Retinal pigment epithelial cell (primary cell): ENCODE measurements around the gene CADM1.

Experiments
- DNase-seq: peaks from one replicate; pipeline ENCODE4 v3.0.0-alpha.2; 2010; ENCODE audit warnings: low read depth
- H3K4me3 ChIP-seq: 2 replicates; pipeline ENCODE4 v1.5.1; 2011; ENCODE audit warnings: mild to moderate bottlenecking, low read length, control low read depth, moderate library complexity
- TF ChIP-seq, protein P1 (sequence below): conservative IDR thresholded peaks from 2 replicates; pipeline ENCODE4 v1.5.1; 2011; ENCODE audit warnings: low read depth, low read length, control low read depth, inconsistent platforms

CADM1 gene

DNA sequence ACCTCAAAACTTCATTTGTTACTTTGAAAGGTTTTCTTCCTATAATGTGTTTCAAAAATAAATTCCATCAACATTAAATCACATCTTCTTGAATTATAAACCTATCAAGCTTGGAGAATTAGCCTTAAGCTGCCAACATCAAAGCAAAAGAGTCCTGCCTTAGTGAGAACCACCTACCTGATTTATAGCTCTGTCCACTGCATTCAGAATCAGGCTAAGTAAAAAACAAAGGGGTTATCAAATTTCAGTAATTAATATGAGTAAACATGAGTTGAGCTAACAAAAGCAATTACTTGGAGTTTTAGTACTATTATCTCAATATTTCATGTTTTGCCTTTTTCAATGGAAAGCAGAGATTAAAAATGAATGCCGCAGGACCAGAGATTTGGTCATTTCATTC is 73.9 kb downstream of the CADM1 start:
- no peak for DNase-seq
- TF ChIP-seq, protein P1, sequence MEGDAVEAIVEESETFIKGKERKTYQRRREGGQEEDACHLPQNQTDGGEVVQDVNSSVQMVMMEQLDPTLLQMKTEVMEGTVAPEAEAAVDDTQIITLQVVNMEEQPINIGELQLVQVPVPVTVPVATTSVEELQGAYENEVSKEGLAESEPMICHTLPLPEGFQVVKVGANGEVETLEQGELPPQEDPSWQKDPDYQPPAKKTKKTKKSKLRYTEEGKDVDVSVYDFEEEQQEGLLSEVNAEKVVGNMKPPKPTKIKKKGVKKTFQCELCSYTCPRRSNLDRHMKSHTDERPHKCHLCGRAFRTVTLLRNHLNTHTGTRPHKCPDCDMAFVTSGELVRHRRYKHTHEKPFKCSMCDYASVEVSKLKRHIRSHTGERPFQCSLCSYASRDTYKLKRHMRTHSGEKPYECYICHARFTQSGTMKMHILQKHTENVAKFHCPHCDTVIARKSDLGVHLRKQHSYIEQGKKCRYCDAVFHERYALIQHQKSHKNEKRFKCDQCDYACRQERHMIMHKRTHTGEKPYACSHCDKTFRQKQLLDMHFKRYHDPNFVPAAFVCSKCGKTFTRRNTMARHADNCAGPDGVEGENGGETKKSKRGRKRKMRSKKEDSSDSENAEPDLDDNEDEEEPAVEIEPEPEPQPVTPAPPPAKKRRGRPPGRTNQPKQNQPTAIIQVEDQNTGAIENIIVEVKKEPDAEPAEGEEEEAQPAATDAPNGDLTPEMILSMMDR, result no peak
- no peak overlapping the region for H3K4me3 ChIP-seq

- no peak for DNase-seq
- H3K4me3 ChIP-seq, result no peak overlapping the region
- TF ChIP-seq, protein P1, result no peak
Measured at GRCh38 chr11:115428306-115428705, 75.9 kb downstream of the CADM1 start.

DNA sequence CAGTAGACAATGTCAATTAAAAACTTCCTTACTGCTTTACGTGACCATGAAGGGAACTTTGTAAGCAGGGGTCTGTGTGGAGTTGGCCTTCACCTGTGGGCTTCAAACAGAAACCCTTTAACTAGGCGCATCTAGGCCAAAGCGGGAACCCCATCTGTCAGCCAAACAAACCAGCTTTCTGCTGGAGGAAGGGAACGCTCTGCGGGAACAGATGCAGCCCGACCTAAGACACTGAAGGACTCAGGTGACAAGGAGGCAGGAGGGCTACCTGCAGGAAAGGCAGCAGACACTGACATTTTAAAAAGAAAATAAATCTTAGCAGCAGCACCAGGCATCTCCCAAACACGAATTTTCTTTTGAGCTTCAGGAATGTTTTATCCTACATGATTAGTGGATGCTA is 78.4 kb downstream of the CADM1 start:
- DNase-seq, result no peak
- TF ChIP-seq, protein P1, result no peak

DNA sequence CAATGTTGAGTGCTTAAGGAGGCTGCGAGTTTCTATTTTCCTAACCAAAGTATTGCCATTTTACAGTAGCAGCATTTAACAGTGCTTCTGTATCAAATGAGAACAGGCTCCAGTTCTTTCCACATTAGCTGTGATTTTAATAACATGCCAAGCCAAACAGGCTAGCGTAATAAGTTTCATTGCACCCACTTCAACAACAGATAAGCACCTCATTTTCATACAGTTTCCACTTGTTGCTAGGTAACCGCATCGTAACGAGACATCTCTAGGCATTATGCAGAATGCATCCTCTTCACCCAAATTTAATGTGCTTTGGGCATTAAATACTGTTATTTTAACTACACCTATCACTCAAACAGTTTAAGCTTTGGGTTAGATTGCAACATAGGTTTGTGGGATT is 79.0 kb downstream of the CADM1 start:
- H3K4me3 ChIP-seq, result no peak overlapping the region
- TF ChIP-seq, protein P1, result no peak
- DNase-seq, result no peak

More for the DNA sequence above, 78.4 kb downstream of the CADM1 start:
- H3K4me3 ChIP-seq, result no peak overlapping the region

DNA sequence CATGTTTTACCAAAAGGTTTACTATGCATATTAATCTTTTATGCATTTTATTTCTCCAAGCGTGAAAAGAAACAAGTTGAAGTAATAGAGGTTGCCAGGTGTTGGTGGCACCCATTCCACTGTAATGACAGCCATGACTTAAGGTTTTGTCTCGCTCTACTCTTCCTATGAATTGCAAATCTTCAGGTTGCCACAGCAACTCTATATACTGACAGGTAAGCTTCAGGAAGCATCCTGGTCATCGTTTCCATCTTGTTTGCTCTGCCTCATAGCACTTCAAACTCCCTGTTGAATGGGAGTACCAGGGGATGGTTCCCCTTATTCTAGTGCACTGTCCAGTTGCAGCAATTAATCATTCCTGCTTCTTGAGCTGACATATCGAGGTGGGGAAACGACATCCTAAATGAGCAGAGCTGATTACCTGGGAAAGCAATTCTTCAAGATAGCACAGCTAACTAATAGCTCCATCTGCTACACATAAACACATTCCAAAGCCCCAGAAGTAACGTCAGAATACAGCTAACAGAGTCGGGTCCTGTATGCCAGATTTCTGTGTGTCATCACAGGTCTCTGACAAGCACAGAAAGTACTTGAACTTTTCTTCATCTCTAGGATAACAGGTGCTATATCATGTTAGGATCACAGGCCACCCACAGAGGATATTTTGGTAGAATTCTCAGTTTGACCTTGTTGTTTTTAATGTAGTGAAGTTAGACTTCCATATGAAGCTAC is 80.3 kb downstream of the CADM1 start:
- TF ChIP-seq, protein P1, result no peak
- H3K4me3 ChIP-seq, result no peak overlapping the region
- no peak for DNase-seq

DNA sequence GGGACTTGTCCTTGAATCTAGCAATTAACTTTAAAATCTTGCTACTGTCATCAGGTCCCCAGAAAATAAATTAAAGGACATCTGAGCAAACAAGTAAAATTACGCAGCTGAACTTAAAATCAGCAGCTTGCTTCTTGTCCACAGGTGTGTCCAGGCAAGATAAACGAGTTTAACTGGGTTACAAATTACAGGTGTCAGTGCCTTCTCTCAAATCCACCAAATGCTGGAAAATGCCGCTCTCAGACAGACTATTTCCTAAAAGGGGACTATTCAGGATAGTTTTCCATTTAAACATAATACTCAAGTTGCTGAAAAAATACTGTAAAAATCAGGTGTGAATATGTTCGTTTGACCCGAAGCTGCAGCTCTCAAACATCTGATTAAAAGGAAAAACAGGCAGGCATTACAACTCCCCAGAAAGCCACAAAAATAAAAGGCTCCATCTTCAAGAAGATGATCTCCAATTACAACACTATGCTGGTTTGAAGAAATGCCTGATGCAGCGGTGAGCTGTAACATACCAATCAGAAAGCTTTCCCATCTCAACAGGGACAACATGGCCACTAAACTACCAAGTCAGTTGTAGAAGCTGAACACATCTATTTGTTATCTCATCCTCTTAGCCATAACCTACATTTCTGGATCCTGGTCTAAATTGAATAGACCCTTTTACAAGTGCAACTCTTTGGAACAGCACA is 82.1 kb downstream of the CADM1 start:
- TF ChIP-seq, protein P1, result no peak
- H3K4me3 ChIP-seq, result no peak overlapping the region
- DNase-seq, result no peak
